ENCODE data around the gene PLK5. TPM values are rescaled to one million over a fixed set of nuclear protein-coding genes. Genes with fewer than 3 reads are reported as not detected.
"Not testable (repeated sequence)": the region's sequence is repeated elsewhere in the genome, so short reads cannot be mapped to it uniquely, and the experiment has no call there.

PLK5 gene
- total RNA-seq, 1 donor: not detected

DNA sequence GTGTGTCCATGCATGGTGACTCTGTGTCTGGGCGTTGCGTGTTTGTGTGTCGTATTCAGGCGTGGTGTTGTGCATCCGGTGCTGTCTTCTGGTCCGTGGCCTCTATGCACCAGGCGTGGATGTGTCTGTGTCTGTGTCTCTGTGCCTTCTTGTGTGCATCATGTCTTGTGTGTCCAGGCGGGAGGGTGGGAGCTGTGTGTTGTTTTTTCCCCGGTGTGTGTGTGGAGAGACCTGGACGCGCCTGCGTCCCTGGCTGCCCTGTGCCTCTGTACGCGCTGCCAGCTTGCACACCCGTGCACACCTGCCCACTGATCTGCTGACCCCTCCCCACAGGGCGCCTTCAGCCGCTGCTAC is 1.1 kb downstream of the PLK5 start:
- Histone ChIP-seq H3K27me3 (ENCODE audit: insufficient read depth, low read length) (peaks cover 19% of the 10 kb centered on the region), H3K4me1 (ENCODE audit: insufficient read depth, low read length) (no peaks in the 10 kb centered on the region), H3K9me3 (ENCODE audit: low read depth, low read length) (no peaks in the 10 kb centered on the region), H3K4me3 (ENCODE audit: low read length) (no peak overlapping the region)

DNA sequence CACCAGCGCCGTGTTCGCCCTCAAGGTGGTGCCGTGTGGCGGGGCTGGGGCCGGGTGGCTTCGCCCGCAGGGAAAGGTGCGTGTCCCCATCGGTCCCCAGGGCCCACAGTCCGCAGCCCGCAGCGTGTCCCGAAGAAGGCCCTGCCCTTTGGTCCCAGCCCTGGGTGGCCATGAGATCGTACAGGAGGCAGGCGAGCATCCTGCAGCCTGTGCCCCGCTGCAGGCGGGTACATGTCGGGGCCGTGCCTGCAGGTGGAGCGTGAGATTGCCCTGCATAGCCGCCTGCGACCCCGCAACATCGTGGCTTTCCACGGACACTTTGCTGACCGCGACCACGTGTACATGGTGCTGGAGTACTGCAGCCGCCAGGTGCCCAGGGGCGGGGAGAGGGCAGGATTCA is 1.5 kb downstream of the PLK5 start:
- Histone ChIP-seq H3K9me3 (ENCODE audit: low read depth, low read length) (no peaks in the 10 kb centered on the region), H3K4me3 (ENCODE audit: low read length) (no peak overlapping the region), H3K27me3 (ENCODE audit: insufficient read depth, low read length) (peaks cover 19% of the 10 kb centered on the region), H3K4me1 (ENCODE audit: insufficient read depth, low read length) (no peaks in the 10 kb centered on the region)

DNA sequence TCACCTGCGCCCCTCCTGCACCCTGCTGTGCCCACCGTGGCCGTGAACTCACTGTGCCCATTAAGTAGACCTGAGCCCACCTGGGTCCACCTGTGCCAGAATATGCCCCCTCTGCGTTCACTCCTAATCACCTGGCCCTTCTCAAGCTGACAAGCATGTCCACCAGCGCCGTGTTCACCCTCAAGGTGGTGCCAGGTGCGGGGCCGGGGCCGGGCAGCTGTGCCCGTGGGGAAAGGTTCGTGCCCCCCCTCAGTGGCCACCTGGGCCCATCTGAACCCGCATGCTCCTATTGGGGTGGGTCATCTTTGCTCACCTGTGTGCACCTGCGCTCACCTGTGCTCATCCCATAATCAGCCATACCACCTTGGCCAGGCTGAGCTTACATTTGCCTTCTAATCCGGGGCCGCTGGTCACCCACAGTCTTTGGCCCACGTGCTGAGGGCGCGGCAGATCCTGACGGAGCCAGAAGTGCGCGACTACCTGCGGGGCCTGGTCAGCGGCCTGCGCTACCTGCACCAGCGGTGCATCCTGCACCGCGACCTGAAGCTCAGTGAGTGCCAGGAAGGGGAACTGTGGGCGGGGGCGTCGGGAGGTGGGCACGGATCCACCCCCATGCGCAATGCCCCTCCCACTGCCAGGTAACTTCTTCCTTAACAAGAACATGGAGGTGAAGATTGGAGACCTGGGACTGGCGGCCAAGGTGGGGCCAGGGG is 2.3 kb downstream of the PLK5 start:
- no peaks in the 10 kb centered on the region for H3K9me3 ChIP-seq (ENCODE audit: low read depth, low read length)
- no peaks in the 10 kb centered on the region for H3K4me1 ChIP-seq (ENCODE audit: insufficient read depth, low read length)
- H3K4me3 ChIP-seq (ENCODE audit: low read length): no peak overlapping the region
- H3K27me3 ChIP-seq (ENCODE audit: insufficient read depth, low read length): peaks cover 19% of the 10 kb centered on the region

DNA sequence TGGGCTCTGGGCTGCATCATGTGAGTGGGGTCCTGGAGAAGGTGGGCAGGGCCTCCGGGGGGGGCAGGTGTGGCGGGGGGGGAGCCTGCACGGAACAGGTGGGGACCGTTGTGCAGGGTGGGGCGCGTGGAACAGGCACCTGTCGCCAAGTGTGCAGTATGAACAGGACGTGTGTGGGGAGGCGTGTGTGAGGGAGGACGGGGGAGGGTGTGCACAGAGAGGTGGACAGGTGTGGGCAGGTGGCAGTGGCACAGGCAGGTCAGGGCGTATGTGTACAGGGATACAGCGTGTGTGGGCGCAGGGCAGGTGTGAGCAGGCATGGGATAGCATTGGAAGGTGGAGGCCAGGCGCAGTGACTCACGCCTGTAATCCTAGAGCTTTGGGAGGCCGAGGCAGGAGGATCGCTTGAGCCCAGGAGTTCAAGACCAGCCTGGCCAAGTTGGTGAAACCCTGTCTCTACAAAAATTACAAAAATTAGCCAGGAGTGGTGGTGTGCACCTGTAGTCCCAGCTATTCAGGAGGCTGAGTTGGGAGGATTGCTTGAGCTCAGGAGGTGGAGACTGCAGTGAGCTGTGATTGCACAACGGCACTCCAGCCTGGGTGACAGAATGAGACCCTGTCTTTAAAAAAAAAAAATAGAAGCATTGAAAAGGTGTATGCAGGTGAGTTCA is 3.2 kb downstream of the PLK5 start:
- H3K9me3 ChIP-seq (ENCODE audit: low read depth, low read length): no peaks in the 10 kb centered on the region
- H3K4me3 ChIP-seq (ENCODE audit: low read length): no peak overlapping the region
- H3K4me1 ChIP-seq (ENCODE audit: insufficient read depth, low read length): no peaks in the 10 kb centered on the region
- H3K27me3 ChIP-seq (ENCODE audit: insufficient read depth, low read length): peaks cover 19% of the 10 kb centered on the region

DNA sequence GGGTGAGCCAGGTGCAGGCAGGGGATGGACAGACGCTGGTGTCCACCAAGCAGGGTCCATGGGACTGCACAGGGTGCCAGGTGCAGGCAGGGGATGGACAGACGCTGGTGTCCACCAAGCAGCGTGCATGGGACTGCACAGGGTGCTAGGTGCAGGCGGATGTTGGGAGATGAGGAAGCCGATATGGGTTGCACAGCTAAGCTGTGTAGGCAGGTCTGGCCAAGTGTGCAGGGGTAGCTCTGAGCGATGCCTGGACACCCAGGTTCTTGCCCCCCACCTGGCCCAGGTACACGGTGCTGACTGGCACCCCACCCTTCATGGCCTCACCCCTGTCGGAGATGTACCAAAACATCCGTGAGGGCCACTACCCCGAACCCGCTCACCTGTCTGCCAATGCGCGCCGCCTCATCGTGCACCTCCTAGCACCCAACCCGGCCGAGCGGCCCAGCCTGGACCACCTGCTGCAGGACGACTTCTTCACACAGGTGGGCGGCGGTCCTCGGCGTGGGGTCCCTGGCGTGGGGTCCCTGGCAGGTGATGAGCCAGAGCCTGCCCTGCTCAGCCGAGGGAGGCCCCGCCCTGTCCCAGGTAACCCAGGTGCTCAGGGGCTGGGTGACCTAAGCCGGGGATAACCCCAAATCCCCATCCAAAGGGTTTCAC is 3.9 kb downstream of the PLK5 start:
- H3K9me3 ChIP-seq (ENCODE audit: low read depth, low read length): no peaks in the 10 kb centered on the region

DNA sequence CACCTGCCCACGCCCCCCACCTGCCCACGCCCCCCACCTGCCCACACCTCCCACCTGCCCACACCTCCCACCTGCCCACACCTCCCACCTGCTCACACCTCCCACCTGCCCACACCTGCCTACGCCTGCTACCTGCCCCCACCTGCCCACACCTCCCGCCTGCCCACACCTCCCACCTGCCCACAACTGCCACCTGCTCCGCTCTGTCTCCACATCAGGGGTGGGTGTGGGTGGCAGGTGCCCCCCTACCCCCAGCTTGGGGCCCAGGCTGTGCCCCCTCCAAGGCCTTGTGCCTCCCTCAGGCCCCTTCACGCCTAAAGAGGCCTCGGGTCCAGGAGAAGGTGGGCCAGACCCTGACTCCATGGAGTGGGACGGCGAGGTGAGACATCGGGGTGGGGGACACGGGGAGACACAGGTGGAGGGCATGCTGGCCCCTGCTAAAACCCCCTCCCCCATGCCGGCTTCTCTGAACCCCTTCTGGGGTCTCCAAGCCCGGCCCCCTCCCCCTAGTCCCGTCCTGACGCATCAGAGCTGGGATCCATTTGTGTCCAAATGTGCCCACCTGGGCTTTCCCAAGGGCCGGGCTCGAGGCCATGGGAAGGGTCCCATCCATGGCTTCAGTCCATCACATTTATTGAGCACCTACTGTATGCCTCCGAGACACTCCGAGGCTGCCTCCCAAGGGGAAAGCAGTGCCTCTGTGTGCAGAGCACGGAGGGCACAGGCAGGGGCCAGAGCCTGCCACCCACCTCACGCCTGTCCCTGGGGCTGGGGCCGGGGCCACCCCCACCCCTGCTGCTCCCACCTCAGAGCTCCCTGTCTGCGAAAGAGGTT is 4.9 kb downstream of the PLK5 start:
- Histone ChIP-seq H3K4me1 (ENCODE audit: insufficient read depth, low read length) (no peaks in the 10 kb centered on the region), H3K27me3 (ENCODE audit: insufficient read depth, low read length) (peaks cover 10% of the 10 kb centered on the region), H3K4me3 (ENCODE audit: low read length) (no peak overlapping the region), H3K9me3 (ENCODE audit: low read depth, low read length) (no peaks in the 10 kb centered on the region)

More for the DNA sequence above, 3.9 kb downstream of the PLK5 start:
- H3K4me3 ChIP-seq (ENCODE audit: low read length): no peak overlapping the region
- H3K27me3 ChIP-seq (ENCODE audit: insufficient read depth, low read length): peaks cover 18% of the 10 kb centered on the region
- no peaks in the 10 kb centered on the region for H3K4me1 ChIP-seq (ENCODE audit: insufficient read depth, low read length)

DNA sequence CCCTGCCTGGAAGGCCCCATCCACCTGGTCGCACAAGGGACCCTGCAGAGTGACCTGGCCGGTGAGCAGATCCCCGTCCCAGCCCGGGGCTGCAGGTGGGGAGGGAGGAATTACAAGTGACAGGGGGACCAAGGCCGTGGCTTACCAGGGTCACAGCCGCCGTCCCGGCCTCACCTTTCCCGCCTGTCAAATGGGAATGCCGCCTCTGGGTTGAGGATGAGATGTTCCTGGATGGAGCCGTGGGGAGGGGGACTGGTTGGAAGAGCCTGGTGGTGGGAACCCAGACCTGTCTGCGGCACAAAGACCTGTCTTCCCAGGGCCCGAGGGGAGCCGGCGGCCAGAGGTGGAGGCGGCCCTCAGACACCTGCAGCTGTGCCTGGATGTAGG is 5.5 kb downstream of the PLK5 start:
- Histone ChIP-seq H3K9me3 (ENCODE audit: low read depth, low read length) (no peaks in the 10 kb centered on the region), H3K4me1 (ENCODE audit: insufficient read depth, low read length) (no peaks in the 10 kb centered on the region), H3K27me3 (ENCODE audit: insufficient read depth, low read length) (peaks cover 8% of the 10 kb centered on the region), H3K4me3 (ENCODE audit: low read length) (no peak overlapping the region)

DNA sequence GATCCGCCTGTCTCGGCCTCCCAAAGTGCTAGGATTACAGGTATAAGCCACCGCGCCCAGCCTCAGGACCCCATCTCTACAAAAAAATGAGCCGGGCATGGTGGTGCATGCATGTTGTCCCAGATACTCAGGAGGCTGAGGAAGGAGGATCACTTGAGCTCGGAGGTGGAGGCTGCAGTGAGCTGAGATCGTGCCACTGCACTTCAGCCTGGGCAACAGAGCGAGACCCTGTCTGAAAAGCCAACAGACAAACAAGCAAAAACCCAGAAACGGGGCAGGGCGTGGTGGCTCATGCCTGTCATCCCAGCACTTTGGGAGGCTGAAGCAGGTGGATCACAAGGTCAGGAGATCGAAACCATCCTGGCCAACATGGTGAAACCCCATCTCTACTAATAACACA is 7.0 kb downstream of the PLK5 start:
- H3K27me3 ChIP-seq (ENCODE audit: insufficient read depth, low read length); H3K9me3 ChIP-seq (ENCODE audit: low read depth, low read length); H3K4me3 ChIP-seq (ENCODE audit: low read length); H3K4me1 ChIP-seq (ENCODE audit: insufficient read depth, low read length): not testable (repeated sequence)

DNA sequence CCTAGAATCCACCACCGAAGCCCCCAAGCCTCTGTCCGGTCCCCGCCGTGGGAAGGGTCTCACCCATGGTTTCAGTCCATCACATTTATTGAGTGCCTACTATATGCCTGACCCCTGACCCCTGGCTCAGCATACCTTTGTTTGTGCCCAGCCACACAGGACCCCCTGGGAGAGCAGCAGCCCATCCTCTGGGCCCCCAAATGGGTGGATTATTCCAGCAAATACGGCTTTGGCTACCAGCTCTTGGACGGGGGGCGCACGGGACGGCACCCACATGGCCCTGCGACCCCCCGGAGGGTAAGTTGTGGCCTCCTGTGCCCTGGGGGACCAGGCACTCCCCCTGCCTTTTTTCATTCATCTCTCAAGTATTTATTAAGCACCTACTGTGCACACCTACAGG is 7.7 kb downstream of the PLK5 start:
- Histone ChIP-seq H3K4me3 (ENCODE audit: low read length) (no peak overlapping the region), H3K27me3 (ENCODE audit: insufficient read depth, low read length) (no peaks in the 10 kb centered on the region), H3K4me1 (ENCODE audit: insufficient read depth, low read length) (no peaks in the 10 kb centered on the region), H3K9me3 (ENCODE audit: low read depth, low read length) (no peaks in the 10 kb centered on the region)

DNA sequence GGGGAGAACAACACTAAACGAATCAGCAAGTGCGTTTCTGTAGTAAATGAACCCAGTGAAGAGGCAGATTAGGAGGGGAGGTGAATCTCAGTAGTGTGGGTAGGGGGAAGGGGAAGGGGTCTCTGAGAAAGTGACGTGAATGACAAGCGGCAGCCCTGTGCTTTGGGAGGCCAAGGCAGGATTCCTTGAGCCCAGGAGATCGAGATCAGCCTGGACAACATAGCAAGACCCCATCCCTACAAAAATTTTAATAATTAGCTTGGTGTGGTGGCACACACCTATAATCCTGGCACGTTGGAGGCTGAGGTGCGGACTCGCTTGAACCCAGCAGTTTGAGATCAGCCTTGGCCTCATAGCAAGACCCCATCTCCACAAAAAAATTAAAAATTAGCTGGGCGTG is 8.1 kb downstream of the PLK5 start:
- Histone ChIP-seq H3K4me3 (ENCODE audit: low read length) (no peak overlapping the region), H3K4me1 (ENCODE audit: insufficient read depth, low read length) (no peaks in the 10 kb centered on the region), H3K9me3 (ENCODE audit: low read depth, low read length) (no peaks in the 10 kb centered on the region), H3K27me3 (ENCODE audit: insufficient read depth, low read length) (no peaks in the 10 kb centered on the region)

DNA sequence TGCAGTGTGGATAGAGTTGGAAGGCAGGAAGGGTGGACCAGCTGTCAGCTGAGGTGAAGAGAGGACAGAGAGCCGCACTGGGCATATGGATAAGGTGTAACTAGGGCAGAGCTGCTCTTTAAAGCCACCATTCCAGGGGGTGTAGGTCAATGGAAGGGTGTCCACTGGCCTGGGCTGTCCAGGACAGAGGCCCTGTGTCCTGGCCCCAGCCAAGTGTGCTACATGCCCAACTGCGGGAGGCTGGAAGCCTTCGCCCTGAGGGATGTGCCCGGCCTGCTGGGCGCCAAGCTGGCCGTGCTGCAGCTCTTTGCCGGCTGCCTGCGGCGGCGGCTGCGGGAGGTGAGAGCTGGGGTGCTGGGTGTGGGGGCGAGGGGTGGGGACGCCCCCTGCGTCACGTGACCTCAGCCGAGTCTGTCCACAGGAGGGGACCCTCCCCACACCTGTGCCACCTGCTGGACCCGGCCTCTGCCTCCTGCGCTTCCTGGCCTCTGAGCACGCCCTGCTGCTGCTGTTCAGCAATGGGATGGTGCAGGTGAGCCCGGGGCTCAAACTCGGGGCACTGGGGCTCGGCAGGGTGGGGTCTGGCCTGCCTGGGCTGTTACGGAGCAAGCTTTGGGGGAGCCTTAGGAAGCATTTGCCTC is 9.8 kb downstream of the PLK5 start:
- H3K27me3 ChIP-seq (ENCODE audit: insufficient read depth, low read length): no peaks in the 10 kb centered on the region
- H3K9me3 ChIP-seq (ENCODE audit: low read depth, low read length): no peaks in the 10 kb centered on the region
- no peaks in the 10 kb centered on the region for H3K4me1 ChIP-seq (ENCODE audit: insufficient read depth, low read length)
- no peak overlapping the region for H3K4me3 ChIP-seq (ENCODE audit: low read length)

DNA sequence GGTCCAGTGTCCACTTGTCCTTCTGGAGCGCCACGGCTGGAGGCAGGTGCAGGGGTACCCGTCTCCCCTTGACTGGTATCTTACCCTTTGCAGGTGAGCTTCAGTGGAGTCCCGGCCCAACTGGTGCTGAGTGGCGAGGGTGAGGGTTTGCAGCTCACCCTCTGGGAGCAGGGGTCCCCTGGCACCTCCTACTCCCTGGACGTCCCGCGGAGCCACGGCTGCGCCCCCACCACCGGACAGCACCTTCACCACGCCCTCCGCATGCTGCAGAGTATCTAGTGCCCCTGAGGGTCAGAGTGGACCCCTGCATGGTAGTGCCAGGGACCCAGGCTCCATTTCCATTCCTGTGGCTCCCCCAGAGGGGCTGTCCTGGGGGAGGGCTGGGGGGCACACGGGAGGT is 11.1 kb downstream of the PLK5 start:
- H3K9me3 ChIP-seq (ENCODE audit: low read depth, low read length): no peaks in the 10 kb centered on the region
- H3K27me3 ChIP-seq (ENCODE audit: insufficient read depth, low read length): no peaks in the 10 kb centered on the region
- no peak overlapping the region for H3K4me3 ChIP-seq (ENCODE audit: low read length)
- no peaks in the 10 kb centered on the region for H3K4me1 ChIP-seq (ENCODE audit: insufficient read depth, low read length)

DNA sequence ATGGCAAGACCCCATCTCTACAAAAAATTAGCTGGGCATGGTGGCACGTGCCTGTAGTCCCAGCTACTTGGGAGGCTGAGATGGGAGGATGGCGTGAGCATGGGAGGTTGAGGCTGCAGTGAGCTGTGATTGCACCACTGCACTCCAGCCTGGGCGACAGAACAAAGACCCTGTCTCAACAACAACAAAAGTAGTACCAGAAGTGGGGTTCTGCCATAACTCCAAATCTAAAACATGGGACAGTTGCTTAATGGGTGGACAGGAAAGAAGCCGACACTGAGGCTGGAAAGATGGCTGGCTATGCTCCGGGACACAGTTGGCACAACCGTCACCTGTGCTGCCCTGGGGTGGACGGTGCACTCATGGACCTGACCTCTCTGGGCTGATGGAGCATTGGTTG is 11.8 kb downstream of the PLK5 start:
- H3K9me3 ChIP-seq (ENCODE audit: low read depth, low read length); H3K27me3 ChIP-seq (ENCODE audit: insufficient read depth, low read length); H3K4me3 ChIP-seq (ENCODE audit: low read length); H3K4me1 ChIP-seq (ENCODE audit: insufficient read depth, low read length): not testable (repeated sequence)

DNA sequence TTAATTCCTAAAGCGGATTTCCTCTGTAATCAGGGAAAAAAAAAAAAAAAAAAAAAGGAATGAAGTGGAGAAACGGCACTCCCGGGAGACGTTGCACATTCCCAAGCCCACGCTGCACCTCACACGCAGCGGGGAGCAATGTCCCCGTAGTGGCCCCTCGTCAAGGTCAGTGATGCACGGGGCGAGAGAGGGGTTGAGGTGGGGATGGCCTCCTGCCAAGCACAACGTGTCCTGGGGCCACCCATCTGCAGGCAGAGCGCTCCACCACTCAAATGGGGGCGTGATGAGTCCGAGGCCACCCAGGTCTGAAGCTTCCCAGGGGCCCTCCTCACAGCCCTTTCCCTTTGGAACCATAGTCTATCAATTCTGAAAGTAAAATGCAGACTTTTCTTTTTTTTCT is 15.1 kb downstream of the PLK5 start:
- no peaks in the 10 kb centered on the region for H3K27me3 ChIP-seq (ENCODE audit: insufficient read depth, low read length)
- no peak overlapping the region for H3K4me3 ChIP-seq (ENCODE audit: low read length)
- H3K9me3 ChIP-seq (ENCODE audit: low read depth, low read length): no peaks in the 10 kb centered on the region
- H3K4me1 ChIP-seq (ENCODE audit: insufficient read depth, low read length): no peaks in the 10 kb centered on the region

DNA sequence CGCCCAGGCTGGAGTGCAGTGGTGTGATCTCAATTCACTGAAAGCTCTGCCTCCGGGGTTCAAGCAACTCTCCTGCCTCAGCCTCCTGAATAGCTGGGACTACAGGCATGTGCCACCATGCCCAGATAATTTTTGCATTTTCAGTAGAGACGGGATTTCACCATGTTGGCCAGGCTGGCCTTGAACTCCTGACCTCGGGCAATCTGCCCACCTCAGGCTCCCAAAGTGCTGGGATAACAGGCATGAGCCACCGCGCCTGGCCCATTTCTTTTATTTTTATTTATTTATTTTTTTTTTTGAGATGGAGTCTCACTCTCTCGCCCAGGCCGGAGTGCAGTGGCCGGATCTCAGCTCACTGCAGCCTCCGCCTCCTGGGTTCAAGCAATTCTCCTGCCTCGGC is 15.9 kb downstream of the PLK5 start:
- H3K4me3 ChIP-seq (ENCODE audit: low read length); H3K27me3 ChIP-seq (ENCODE audit: insufficient read depth, low read length); H3K9me3 ChIP-seq (ENCODE audit: low read depth, low read length); H3K4me1 ChIP-seq (ENCODE audit: insufficient read depth, low read length): not testable (repeated sequence)
